HEK293T (cell line): ENCODE measurements around the gene USP10.

Experiments
- CTCF ChIA-PET: fragments of 350-600 bp; formaldehyde crosslinking; extraction: SDS; loops from one replicate; lab custom pipeline; 2021; ENCODE audit warnings: antibody characterized with exemption, inconsistent platforms; lab: Yijun Ruan, JAX
- POLR2A ChIA-PET: fragments of 350-600 bp; formaldehyde crosslinking; extraction: SDS; loops from one replicate; lab custom pipeline; 2020; ENCODE audit warnings: antibody characterized with exemption, inconsistent platforms; lab: Yijun Ruan, JAX
- DNase-seq: peaks from one replicate; pipeline ENCODE4 v3.0.0; 2012; ENCODE audit warnings: mixed read lengths; ENCODE audit errors: extremely low spot score
- ARNT ChIP-seq: fragments of 450-650 bp; IDR thresholded peaks from 2 replicates; pipeline ENCODE4 v1.6.1; 2017; ENCODE audit warnings: mild to moderate bottlenecking
- BHLHE40 ChIP-seq: fragments of 450-650 bp; IDR thresholded peaks from 2 replicates; pipeline ENCODE4 v1.6.1; 2016; ENCODE audit warnings: mild to moderate bottlenecking, moderate library complexity, borderline replicate concordance
- CTBP1 ChIP-seq: fragments of 450-650 bp; IDR thresholded peaks from 2 replicates; pipeline ENCODE4 v1.6.1; 2016; ENCODE audit warnings: borderline replicate concordance
- ELF4 ChIP-seq: fragments of 450-650 bp; IDR thresholded peaks from 2 replicates; pipeline ENCODE4 v1.6.1; 2017; ENCODE audit warnings: antibody characterized with exemption
- FOXA1 ChIP-seq: fragments of 450-650 bp; IDR thresholded peaks from 2 replicates; pipeline ENCODE4 v1.6.1; 2016; ENCODE audit warnings: mild to moderate bottlenecking
- FOXK2 ChIP-seq: fragments of 450-650 bp; IDR thresholded peaks from 2 replicates; pipeline ENCODE4 v1.6.1; 2016; ENCODE audit warnings: mild to moderate bottlenecking
- FOXM1 ChIP-seq: fragments of 450-650 bp; IDR thresholded peaks from 2 replicates; pipeline ENCODE4 v1.6.1; 2017; ENCODE audit warnings: mild to moderate bottlenecking, borderline replicate concordance
- HDGF ChIP-seq: fragments of 450-650 bp; IDR thresholded peaks from 2 replicates; pipeline ENCODE4 v1.6.1; 2017; ENCODE audit warnings: antibody characterized with exemption, borderline replicate concordance
- L3MBTL2 ChIP-seq: fragments of 450-650 bp; conservative IDR thresholded peaks from 2 replicates; pipeline ENCODE4 v1.6.1; 2016; ENCODE audit warnings: mild to moderate bottlenecking
- LEF1 ChIP-seq: fragments of 450-650 bp; IDR thresholded peaks from 2 replicates; pipeline ENCODE4 v1.6.1; 2017; ENCODE audit warnings: mild to moderate bottlenecking, borderline replicate concordance
- NFRKB ChIP-seq: fragments of 450-650 bp; IDR thresholded peaks from 2 replicates; pipeline ENCODE4 v1.6.1; 2016; ENCODE audit warnings: mild to moderate bottlenecking, moderate library complexity
- SP1 ChIP-seq: fragments of 450-650 bp; IDR thresholded peaks from 2 replicates; pipeline ENCODE4 v1.6.1; 2017
- SUZ12 ChIP-seq: fragments of 450-650 bp; IDR thresholded peaks from 2 replicates; pipeline ENCODE4 v1.6.1; 2016; ENCODE audit warnings: mild to moderate bottlenecking
- TARDBP ChIP-seq: fragments of 450-650 bp; IDR thresholded peaks from 2 replicates; pipeline ENCODE4 v1.6.1; 2016
- ZNF384 ChIP-seq: fragments of 450-650 bp; IDR thresholded peaks from 2 replicates; pipeline ENCODE4 v1.6.1; 2016
- TF ChIP-seq, protein P1 (sequence below): fragments of 450-650 bp; IDR thresholded peaks from 2 replicates; pipeline ENCODE4 v1.6.1; 2016

USP10 gene

DNA sequence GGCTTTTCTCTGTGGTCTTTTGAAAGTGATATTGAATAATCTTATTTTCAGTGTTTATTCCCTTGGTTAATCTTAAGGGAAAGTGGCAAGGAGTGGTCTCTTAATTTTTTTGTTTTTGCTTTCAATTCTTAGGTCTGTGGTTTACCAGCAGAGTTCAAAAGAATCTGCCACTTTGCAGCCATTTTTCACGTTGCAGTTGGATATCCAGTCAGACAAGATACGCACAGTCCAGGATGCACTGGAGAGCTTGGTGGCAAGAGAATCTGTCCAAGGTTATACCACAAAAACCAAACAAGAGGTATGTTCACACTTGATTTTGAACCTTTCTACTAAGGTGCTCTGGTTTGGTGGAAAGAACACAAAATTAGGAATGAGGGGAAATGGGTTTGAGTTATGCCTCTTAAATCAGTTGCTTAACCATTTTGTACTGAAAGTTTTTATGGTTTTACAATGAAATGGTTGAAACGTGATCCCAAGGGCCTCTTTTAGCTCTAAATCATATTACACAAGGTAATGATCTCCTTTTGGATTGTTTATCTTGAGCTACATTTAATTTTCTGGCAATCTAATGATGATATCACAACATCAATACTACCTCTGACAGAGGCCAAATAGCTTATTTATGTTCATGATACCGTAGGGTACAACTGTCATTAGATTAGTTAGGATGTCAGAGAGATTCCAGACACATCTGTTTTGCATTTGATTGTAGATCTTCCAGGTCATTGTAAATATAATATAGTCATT lies 68.4 kb downstream of the USP10 start:
- ChIA-PET POLR2A (no interaction called here), CTCF (interaction anchor here (1.1 to 1.2 kb wide), 3 partner anchors 14 to 203 kb away, joined by 3 to 5 read pairs (median 4); no protein-coding TSS in a partner anchor)
- DNase-seq, result no peak
- TF ChIP-seq SUZ12, result no peak
- TF ChIP-seq, protein P1, sequence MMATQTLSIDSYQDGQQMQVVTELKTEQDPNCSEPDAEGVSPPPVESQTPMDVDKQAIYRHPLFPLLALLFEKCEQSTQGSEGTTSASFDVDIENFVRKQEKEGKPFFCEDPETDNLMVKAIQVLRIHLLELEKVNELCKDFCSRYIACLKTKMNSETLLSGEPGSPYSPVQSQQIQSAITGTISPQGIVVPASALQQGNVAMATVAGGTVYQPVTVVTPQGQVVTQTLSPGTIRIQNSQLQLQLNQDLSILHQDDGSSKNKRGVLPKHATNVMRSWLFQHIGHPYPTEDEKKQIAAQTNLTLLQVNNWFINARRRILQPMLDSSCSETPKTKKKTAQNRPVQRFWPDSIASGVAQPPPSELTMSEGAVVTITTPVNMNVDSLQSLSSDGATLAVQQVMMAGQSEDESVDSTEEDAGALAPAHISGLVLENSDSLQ, result 0 out of 2 replicates have a peak, but pooled peaks have one; percentile 6
- no peak for TF ChIP-seq NFRKB

DNA sequence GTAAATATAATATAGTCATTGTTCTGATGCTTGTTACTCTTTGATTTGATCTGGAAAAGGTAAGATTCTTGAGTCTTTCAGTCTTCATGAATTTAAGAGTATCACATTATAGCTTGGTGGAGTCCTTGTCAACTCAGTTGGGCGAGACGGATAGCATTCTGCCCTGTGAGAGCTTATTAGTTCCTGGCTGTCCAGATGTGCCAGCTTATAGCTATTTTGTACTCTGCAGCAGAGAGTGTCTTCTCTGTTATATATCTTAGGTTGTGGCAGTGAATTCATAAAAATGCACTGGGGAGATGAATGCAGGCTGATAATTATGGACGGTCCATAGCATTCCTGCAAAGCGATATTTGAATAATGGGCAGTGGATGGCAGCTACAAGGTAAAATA lies 69.0 kb downstream of the USP10 start:
- POLR2A ChIA-PET, result no interaction called here
- CTCF ChIA-PET, result interaction anchor here (1.1 to 1.2 kb wide), 3 partner anchors 15 to 202 kb away, joined by 3 to 5 read pairs (median 4); no protein-coding TSS in a partner anchor
- TF ChIP-seq CTBP1 (no peak), TARDBP (no peak), SUZ12 (no peak), BHLHE40 (no peak)
- TF ChIP-seq, protein P1, result no peak
- DNase-seq, result no peak

DNA sequence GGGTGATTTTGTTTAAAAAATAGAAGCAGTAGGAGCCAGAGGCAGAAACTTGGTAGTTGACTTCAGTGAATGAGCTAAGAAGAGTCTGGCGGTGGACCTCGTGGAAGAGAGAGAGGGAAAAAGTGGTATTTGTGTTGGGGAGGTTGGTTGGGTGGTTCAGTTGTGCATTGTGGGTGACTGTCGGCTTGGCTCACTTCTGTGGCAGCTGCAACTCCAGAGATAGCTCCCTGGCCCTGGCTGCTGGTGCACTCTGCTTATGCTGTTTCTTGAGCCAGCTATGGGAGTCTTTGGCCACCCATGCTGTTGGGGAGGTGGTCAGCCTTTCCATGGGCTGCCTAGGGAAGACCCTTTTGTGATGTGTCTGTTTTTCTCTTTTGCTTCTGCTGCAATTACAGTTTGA lies 69.6 kb downstream of the USP10 start:
- no peak for DNase-seq
- ChIA-PET POLR2A (no interaction called here), CTCF (interaction anchor here (1.2 kb wide), 2 partner anchors 15 to 31 kb away, joined by 4 to 5 read pairs; no protein-coding TSS in a partner anchor)

DNA sequence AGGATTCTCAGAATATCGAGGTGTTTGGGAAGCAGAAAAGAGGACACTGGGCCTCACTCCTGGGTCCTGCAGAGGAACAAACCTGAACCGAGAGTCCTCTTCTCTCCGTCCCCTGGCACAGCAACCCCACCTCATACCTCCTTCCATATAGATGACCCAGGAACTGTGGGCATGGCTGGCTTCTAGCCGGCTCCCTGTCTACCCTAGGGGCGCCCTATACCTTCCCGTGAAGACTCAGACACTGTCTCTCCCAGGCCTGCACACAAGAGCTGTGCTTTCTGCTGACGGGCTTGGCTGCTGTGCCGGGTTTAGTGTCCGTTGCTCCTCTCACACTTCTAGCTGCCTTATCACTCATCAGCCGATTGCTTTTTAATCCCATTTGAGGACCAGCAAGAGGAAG lies 73.5 kb downstream of the USP10 start:
- ChIA-PET POLR2A (no interaction called here), CTCF (interaction anchor here (0.9 kb wide), 1 partner anchor 19 kb away, joined by 3 read pairs; no protein-coding TSS in a partner anchor)
- DNase-seq, result no peak
- TF ChIP-seq TARDBP (no peak), FOXK2 (no peak), FOXM1 (no peak)

More for the DNA sequence above, 69.6 kb downstream of the USP10 start:
- TF ChIP-seq FOXA1 (no peak), SUZ12 (no peak), SP1 (no peak), L3MBTL2 (no peak), FOXM1 (no peak), ZNF384 (no peak), ELF4 (no peak), TARDBP (no peak), HDGF (no peak)

DNA sequence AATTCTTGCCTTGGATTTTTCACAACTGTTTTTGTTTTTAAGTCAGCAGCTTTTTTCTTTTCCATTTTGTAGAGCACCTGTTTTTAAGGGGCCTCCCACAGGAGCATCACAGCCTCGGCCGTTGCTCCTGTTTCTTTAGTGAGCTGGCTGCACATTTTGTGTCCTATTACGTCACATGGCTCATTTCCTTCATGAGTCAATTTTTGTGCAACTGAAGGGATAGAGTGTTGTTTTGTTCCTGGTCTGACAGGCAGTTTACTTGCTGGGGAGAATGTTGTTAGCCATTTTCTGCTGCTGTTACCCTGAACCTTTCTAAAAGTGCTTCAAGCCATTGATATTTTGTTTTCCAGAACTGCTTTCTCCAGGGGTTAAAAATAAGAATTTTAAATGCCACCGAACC lies 75.0 kb downstream of the USP10 start:
- ChIA-PET POLR2A (no interaction called here), CTCF (no interaction called here)

DNA sequence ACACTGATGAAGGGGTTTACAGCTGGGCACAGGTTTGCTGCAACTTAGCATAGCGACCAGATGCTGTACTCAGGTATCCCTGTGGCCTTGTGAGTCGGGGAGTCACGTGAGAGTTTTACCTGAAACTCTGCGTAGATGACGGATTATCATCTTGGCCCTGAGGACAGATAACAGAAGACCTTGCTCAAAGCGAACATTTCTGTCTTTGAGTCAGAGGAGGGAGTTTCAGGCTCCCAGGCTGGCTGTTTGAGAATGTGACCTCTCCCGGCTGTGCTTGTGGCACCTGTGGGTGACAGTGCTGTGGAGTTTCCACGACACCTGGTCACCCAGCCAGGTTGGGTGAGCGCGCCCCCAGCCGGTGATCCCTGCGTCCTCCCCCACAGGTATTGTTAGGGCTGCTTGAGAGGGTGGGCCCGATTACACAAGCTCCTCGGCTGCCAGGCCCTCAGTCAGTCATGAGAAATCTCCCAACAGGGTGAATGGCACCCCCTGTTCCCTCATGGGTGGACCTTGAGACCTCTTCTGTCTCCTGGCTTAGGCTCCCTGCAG lies 75.5 kb downstream of the USP10 start:
- CTCF ChIA-PET, result no interaction called here
- TF ChIP-seq HDGF (no peak), ELF4 (no peak), NFRKB (no peak), BHLHE40 (no peak), FOXK2 (no peak), ZNF384 (no peak), CTBP1 (no peak), SP1 (no peak), L3MBTL2 (no peak), SUZ12 (no peak), FOXM1 (no peak), ARNT (no peak), FOXA1 (no peak), LEF1 (no peak)
- TF ChIP-seq, protein P1, result no peak
- DNase-seq, result no peak
- POLR2A ChIA-PET, result no interaction called here

More for the DNA sequence above, 75.0 kb downstream of the USP10 start:
- no peak for DNase-seq
- TF ChIP-seq NFRKB (no peak), ARNT (no peak), FOXM1 (no peak), L3MBTL2 (no peak), FOXA1 (no peak), HDGF (no peak), ZNF384 (no peak), CTBP1 (no peak)
- TF ChIP-seq, protein P1, result no peak
